ENCODE measurements around the gene ADCY4.
"Not testable (repeated sequence)": the region's sequence is repeated elsewhere in the genome, so short reads cannot be mapped to it uniquely, and the experiment has no call there.

The ADCY4 gene

GRCh38 chr14:24378327-24378726, 43.5 kb upstream of the ADCY4 start:
- no peak for DNase-seq (ENCODE audit: low read depth)
- no peak for TF ChIP-seq CTCF (conservative IDR thresholded peaks at IDR 0.05; ENCODE audit: low read depth, low read length)
- H3K4me3 ChIP-seq (ENCODE audit: low read length): no peak overlapping the region

- no peak for TF ChIP-seq CTCF (conservative IDR thresholded peaks at IDR 0.05; ENCODE audit: low read depth, low read length)
- no peak for DNase-seq (ENCODE audit: low read depth)
- no peak overlapping the region for H3K4me3 ChIP-seq (ENCODE audit: low read length)
Observed at GRCh38 chr14:24377657-24378056, 42.8 kb upstream of the ADCY4 start.

GRCh38 chr14:24377126-24377525, 42.3 kb upstream of the ADCY4 start:
- no peak for DNase-seq (ENCODE audit: low read depth)
- TF ChIP-seq CTCF (conservative IDR thresholded peaks at IDR 0.05; ENCODE audit: low read depth, low read length): no peak
- H3K4me3 ChIP-seq (ENCODE audit: low read length): no peak overlapping the region

- no peak for DNase-seq (ENCODE audit: low read depth)
- no peak for TF ChIP-seq CTCF (conservative IDR thresholded peaks at IDR 0.05; ENCODE audit: low read depth, low read length)
- no peak overlapping the region for H3K4me3 ChIP-seq (ENCODE audit: low read length)
Observed at GRCh38 chr14:24376448-24377070, 41.7 kb upstream of the ADCY4 start.

GRCh38 chr14:24372701-24373416, 38.0 kb upstream of the ADCY4 start:
- H3K4me3 ChIP-seq (ENCODE audit: low read length): no peak overlapping the region
- DNase-seq (ENCODE audit: low read depth): no peak
- no peak for TF ChIP-seq CTCF (conservative IDR thresholded peaks at IDR 0.05; ENCODE audit: low read depth, low read length)

GRCh38 chr14:24371605-24372004, 36.7 kb upstream of the ADCY4 start:
- DNase-seq (ENCODE audit: low read depth); H3K4me3 ChIP-seq (ENCODE audit: low read length): not testable (repeated sequence)

GRCh38 chr14:24370748-24371147, 35.9 kb upstream of the ADCY4 start:
- no peak overlapping the region for H3K4me3 ChIP-seq (ENCODE audit: low read length)
- no peak for TF ChIP-seq CTCF (conservative IDR thresholded peaks at IDR 0.05; ENCODE audit: low read depth, low read length)
- DNase-seq (ENCODE audit: low read depth): no peak
